GM12891 (cell line): ENCODE data around the gene BAD.

Experiments used
- PAX5 ChIP-seq: IDR thresholded peaks from 2 replicates; pipeline ENCODE4 v1.6.1; 2011; ENCODE audit warnings: low read length, moderate library complexity, mild to moderate bottlenecking; ENCODE audit not compliant: insufficient read depth, severe bottlenecking
- POLR2A ChIP-seq: IDR thresholded peaks from 2 replicates; pipeline ENCODE4 v1.6.1; 2011; ENCODE audit warnings: low read depth, low read length, control low read depth
- POLR2AphosphoS5 ChIP-seq: IDR thresholded peaks from 2 replicates; pipeline ENCODE4 v1.6.1; 2011; ENCODE audit warnings: low read depth, low read length, control low read depth
- SPI1 ChIP-seq: IDR thresholded peaks from 2 replicates; pipeline ENCODE4 v1.6.1; 2011; ENCODE audit warnings: low read depth, low read length, control low read depth
- TAF1 ChIP-seq: IDR thresholded peaks from 2 replicates; pipeline ENCODE4 v1.6.1; 2011; ENCODE audit warnings: low read depth, low read length, control low read depth

- no peak for TF ChIP-seq POLR2A
- TF ChIP-seq POLR2AphosphoS5: no peak
- TF ChIP-seq SPI1: no peak
- no peak for TF ChIP-seq TAF1
- no peak for TF ChIP-seq PAX5
Observed at GRCh38 chr11:64290352-64291261, 6.1 kb upstream of the BAD start.
